ENCODE data around the gene PDGFD. TPM values are rescaled to one million over a fixed set of nuclear protein-coding genes. Genes with fewer than 3 reads are reported as not detected.

PDGFD gene
- total RNA-seq, 2 donors from 2014 or later = 14.4 to 27.8 TPM

GRCh38 chr11:104060820-104061219 lies 103.1 kb downstream of the PDGFD start:
- H3K27ac ChIP-seq = no peak overlapping the region
- H3K27me3 ChIP-seq = no peaks in the 10 kb centered on the region
- no peak for DNase-seq (ENCODE audit: low spot score)
- TF ChIP-seq CTCF (IDR thresholded peaks at IDR 0.05) = no peak
- H3K36me3 ChIP-seq = no peaks in the 10 kb centered on the region
- no peaks in the 10 kb centered on the region for H3K4me1 ChIP-seq
- no peak overlapping the region for H3K4me3 ChIP-seq
- H3K9me3 ChIP-seq = no peaks in the 10 kb centered on the region

GRCh38 chr11:104060004-104060794 lies 103.7 kb downstream of the PDGFD start:
- DNase-seq (ENCODE audit: low spot score) = no peak
- H3K4me3 ChIP-seq = no peak overlapping the region

GRCh38 chr11:104058680-104059079 lies 105.3 kb downstream of the PDGFD start:
- DNase-seq (ENCODE audit: low spot score) = no peak
- H3K27ac ChIP-seq = no peak overlapping the region
- no peaks in the 10 kb centered on the region for H3K36me3 ChIP-seq
- no peaks in the 10 kb centered on the region for H3K9me3 ChIP-seq
- TF ChIP-seq CTCF (IDR thresholded peaks at IDR 0.05) = no peak
- H3K4me1 ChIP-seq = no peaks in the 10 kb centered on the region
- H3K27me3 ChIP-seq = no peaks in the 10 kb centered on the region
- H3K4me3 ChIP-seq = no peak overlapping the region

More at GRCh38 chr11:104060004-104060794, 103.7 kb downstream of the PDGFD start:
- Histone ChIP-seq H3K27ac (no peak overlapping the region), H3K36me3 (no peaks in the 10 kb centered on the region), H3K4me1 (no peaks in the 10 kb centered on the region), H3K9me3 (no peaks in the 10 kb centered on the region), H3K27me3 (no peaks in the 10 kb centered on the region)
- no peak for TF ChIP-seq CTCF (IDR thresholded peaks at IDR 0.05)

- no peaks in the 10 kb centered on the region for H3K36me3 ChIP-seq
- no peaks in the 10 kb centered on the region for H3K27me3 ChIP-seq
- no peaks in the 10 kb centered on the region for H3K4me1 ChIP-seq
- H3K9me3 ChIP-seq = no peaks in the 10 kb centered on the region
- H3K27ac ChIP-seq = no peak overlapping the region
- TF ChIP-seq CTCF (IDR thresholded peaks at IDR 0.05) = no peak
- DNase-seq (ENCODE audit: low spot score) = no peak
- H3K4me3 ChIP-seq = no peak overlapping the region
Observed at GRCh38 chr11:104057908-104058307, 106.0 kb downstream of the PDGFD start.

GRCh38 chr11:104055596-104055995 lies 108.4 kb downstream of the PDGFD start:
- no peaks in the 10 kb centered on the region for H3K4me1 ChIP-seq
- TF ChIP-seq CTCF (IDR thresholded peaks at IDR 0.05) = no peak
- no peak for DNase-seq (ENCODE audit: low spot score)

More at GRCh38 chr11:104055596-104055995, 108.4 kb downstream of the PDGFD start:
- H3K27me3 ChIP-seq = no peaks in the 10 kb centered on the region
- H3K4me3 ChIP-seq = no peak overlapping the region
- no peak overlapping the region for H3K27ac ChIP-seq
- H3K36me3 ChIP-seq = no peaks in the 10 kb centered on the region
- no peaks in the 10 kb centered on the region for H3K9me3 ChIP-seq

Data from right atrium auricular region (tissue), 2 donors.